ENCODE measurements around the gene ATXN1.

ATXN1 gene

DNA sequence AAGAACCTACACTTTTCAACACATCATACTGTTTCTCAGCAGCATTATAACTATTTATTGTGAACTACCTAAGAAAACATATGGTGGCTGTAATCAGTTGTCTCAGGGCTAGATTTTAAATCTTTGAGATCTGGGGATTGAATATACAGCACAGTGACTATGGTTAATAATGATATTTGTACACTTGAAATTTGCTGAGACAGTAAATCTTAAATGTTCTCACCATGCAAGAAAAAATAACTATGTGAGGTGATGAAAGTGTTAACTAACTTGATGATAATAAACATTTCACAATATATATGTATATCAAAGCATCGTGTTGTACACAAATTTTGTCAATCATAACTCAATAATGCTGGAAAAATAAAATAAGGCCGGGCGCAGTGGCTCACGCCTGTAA lies 113.8 kb downstream of the ATXN1 start:
- DNase-seq (ENCODE audit: low read depth), result no peak
- TF ChIP-seq, protein P1, sequence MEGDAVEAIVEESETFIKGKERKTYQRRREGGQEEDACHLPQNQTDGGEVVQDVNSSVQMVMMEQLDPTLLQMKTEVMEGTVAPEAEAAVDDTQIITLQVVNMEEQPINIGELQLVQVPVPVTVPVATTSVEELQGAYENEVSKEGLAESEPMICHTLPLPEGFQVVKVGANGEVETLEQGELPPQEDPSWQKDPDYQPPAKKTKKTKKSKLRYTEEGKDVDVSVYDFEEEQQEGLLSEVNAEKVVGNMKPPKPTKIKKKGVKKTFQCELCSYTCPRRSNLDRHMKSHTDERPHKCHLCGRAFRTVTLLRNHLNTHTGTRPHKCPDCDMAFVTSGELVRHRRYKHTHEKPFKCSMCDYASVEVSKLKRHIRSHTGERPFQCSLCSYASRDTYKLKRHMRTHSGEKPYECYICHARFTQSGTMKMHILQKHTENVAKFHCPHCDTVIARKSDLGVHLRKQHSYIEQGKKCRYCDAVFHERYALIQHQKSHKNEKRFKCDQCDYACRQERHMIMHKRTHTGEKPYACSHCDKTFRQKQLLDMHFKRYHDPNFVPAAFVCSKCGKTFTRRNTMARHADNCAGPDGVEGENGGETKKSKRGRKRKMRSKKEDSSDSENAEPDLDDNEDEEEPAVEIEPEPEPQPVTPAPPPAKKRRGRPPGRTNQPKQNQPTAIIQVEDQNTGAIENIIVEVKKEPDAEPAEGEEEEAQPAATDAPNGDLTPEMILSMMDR (IDR thresholded peaks at IDR 0.05; ENCODE audit: low read depth, low read length, missing control alignments), result no peak
- H3K4me3 ChIP-seq (ENCODE audit: low read depth, low read length), result no peak overlapping the region

DNA sequence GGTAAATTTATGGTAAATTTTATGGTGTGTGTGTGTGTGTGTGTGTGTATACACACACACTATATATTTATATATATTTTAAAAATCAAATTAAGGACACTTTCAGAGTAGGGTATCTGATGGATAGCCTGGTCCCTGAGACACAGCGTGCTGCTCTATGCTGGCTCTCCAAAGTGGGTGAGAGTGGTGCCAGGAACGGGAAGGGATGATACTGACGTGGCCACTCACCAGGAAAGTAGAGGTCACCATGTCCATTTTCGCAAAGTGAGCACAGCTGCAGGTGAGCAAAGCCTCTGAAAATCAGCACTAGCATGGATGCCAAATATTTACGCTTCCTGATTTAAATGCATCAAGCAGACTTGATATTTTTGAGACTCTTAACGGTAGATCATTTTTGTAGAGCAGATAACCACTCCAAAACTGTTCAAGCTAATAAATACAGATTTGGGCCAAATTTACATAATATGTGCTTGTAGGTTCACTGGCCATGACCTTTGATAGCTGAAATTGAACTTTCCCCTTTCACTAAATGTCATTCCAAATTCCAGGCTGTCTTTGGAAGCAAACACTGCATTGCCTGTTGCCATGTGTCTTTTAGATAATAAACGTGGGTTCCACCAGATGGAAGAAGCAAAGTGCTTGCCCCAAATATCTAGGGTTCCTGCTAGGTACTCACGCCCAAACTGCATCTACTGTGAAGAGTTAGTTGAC lies 116.6 kb downstream of the ATXN1 start:
- TF ChIP-seq, protein P1 (IDR thresholded peaks at IDR 0.05; ENCODE audit: low read depth, low read length, missing control alignments), result no peak
- no peak overlapping the region for H3K4me3 ChIP-seq (ENCODE audit: low read depth, low read length)
- no peak for DNase-seq (ENCODE audit: low read depth)

DNA sequence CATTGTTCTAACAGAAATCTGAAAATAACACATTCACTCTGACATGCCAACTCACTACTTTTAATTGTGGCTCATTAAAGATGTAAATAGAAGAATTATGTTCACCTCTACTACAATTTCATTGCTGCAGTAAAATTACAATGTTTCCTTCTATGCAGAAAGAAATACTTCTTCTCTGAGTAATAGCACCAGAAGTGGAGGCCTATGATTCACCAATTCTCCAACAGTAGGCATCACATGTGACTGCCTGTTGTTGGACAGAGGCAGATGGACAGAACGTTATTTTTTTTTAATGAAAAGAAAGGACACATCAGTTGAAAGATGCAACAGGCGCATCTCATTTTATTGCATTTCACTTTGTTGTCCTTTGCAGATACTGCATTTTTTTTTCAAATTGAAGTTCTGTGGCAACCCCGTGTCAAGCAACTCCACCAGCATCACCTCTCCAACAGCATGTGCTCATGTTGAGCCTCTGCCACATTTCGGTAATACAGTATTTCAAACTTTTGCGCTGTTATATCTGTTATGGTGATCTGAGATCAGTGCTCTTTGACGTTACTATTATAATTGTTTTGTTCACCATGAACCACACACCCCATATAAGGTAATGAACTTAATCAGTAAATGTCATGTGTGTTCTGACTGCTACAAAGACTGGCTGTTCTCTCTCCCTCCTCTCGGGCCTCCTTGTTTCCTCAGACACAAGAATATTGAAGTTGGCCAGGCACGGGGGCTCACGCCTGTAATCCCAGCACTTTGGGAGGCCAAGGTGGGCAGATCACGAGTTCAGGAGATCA lies 121.4 kb downstream of the ATXN1 start:
- TF ChIP-seq, protein P1 (IDR thresholded peaks at IDR 0.05; ENCODE audit: low read depth, low read length, missing control alignments), result no peak
- H3K4me3 ChIP-seq (ENCODE audit: low read depth, low read length), result no peak overlapping the region
- no peak for DNase-seq (ENCODE audit: low read depth)

DNA sequence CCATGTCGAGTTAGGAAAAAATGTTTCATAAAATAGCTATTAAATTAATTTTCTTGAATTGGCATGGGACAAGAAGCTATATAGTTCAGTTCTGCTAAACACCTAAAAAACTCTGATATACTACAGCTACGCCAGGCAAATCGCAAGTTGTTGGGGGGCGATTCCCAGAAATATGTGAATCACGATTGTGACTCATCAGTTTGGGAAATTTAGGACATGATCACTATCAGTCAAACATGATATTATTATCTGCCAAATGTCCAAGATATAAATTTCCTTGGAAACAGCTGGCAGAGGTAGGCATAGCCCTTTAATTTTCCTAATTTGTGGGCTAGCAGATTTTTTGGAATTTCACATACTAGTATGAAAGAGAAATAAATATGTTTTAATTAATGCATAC lies 123.6 kb downstream of the ATXN1 start:
- TF ChIP-seq, protein P1 (IDR thresholded peaks at IDR 0.05; ENCODE audit: low read depth, low read length, missing control alignments), result no peak
- no peak overlapping the region for H3K4me3 ChIP-seq (ENCODE audit: low read depth, low read length)
- DNase-seq (ENCODE audit: low read depth), result no peak

DNA sequence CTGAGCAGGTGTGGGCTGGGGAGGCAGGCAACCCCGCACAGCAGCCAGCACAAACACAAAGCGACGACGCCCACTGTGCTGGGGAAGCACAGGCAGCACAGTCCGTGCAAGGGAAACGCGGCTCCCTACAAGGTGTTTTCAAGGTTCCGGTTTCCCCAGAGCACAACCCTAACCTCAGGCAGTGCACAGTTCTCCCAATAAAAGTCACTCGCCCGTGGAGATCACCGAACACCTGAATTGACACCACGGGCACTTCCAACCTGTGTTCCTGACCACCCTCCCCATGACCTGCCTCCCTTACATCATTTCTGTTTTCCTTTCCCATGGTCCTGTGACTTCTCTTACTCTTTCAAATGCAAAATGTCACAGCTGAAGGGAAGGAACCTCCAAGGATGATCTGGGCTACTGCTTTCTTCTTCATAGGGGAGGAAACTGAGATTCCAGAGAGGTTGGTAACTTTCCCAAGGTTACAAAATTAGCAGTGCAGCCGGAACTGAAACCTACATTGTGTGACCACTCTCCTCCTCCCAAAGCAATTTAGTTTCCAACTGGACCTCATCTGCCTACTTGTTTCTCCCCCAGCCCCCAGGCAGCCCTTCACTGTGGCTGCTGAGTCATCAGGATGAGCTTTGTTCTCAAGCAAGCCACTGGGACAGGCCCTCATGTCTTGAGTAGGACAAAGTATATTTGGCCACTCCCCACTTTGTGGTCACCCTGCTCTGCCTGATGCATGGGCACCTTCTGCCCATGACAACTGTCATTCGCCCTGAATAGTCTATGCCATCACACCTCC lies 125.3 kb downstream of the ATXN1 start:
- DNase-seq (ENCODE audit: low read depth), result no peak
- TF ChIP-seq, protein P1 (IDR thresholded peaks at IDR 0.05; ENCODE audit: low read depth, low read length, missing control alignments), result no peak
- H3K4me3 ChIP-seq (ENCODE audit: low read depth, low read length), result no peak overlapping the region

DNA sequence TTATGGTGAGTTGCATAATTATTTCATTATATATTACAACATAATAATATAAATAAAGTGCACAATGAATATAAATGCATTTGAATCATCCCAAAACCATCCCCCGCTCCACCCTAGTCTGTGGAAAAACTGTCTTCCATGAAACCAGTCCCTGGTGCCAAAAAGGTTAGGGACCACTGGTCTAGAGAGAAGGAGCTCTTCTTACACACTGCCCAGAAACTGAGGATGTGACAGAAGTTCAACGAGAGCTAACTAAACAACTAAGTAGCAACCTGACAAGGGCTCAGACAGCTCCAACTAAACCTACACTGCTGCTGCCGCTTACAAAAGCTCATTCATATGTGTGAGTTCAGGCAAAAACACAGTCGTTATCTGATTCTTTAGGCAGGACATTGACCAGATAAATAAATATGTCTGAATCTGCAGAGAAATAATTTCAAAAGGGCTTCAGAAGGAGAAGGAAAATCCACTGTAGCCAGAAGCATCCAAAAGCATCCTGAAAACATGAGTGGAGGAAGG lies 125.9 kb downstream of the ATXN1 start:
- no peak for DNase-seq (ENCODE audit: low read depth)
- no peak overlapping the region for H3K4me3 ChIP-seq (ENCODE audit: low read depth, low read length)
- TF ChIP-seq, protein P1 (IDR thresholded peaks at IDR 0.05; ENCODE audit: low read depth, low read length, missing control alignments), result no peak
